ENCODE results near the gene ZCRB1. TPM values are rescaled to one million over a fixed set of nuclear protein-coding genes. Genes with fewer than 3 reads are reported as not detected.

Gene ZCRB1
- total RNA-seq, 1 experiment from 2014 or later, result 42.6 TPM

DNA sequence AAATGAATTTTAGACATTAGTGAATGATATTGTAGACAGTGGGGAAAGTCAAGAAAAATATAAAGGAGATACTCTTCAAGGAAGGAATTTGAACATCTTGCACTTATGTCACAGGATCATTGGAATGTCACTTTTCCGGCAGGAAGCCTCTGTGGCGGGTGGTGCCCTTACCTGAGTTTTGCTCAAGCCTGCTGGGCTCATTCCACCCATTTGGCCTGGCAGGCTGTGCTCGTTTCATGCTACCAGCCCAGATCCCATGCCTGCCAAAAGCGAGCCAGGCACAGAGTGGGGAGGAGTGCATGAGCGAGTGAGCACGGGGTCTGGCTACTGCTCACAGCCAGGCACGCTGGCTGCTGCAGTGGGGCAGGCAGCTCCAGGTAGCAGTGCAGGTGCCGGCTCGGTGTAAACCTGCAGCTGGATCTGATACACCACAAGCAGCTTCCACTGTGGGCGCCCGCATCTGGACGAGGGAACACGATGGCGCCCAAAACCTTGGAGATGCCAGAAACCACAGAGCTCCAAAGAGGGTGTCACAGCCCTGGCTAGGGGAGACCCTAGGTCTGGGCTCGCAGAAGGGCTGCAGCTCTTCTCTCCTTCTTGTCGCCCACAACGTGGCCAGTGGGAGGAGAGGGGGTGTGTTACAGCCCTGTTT lies 59.2 kb downstream of the ZCRB1 start:
- Histone ChIP-seq H3K4me3 (no peak overlapping the region), H3K9me3 (no peaks in the 10 kb centered on the region), H3K36me3 (no peaks in the 10 kb centered on the region), H3K27me3 (no peaks in the 10 kb centered on the region)
- no peak for DNase-seq

DNA sequence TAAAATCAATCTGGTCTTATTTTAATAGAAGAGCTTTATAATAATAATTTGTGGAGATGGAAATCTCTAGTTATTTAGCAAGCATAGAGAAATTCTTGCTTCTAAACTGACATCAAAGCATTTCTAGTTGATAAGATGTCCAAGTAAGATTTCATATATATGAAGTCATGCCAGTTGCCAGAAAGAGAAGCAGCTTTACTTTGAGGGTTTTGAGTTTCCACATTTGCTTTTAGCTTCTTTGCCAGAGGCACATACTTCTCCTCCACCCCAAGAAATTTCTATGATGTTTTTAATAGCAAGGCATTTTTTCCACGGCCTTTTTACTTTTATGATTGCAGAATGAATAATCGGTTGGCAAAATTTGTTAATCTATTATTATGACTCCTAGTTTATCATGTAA lies 63.6 kb downstream of the ZCRB1 start:
- DNase-seq, result no peak
- Histone ChIP-seq H3K4me3 (no peak overlapping the region), H3K27me3 (no peaks in the 10 kb centered on the region), H3K9me3 (no peaks in the 10 kb centered on the region), H3K36me3 (no peaks in the 10 kb centered on the region)

Other genes starting within 250 kb of the ZCRB1 start
- 7.8 and 14.4 TPM in 2 replicates for gene GXYLT1, start 181.2 kb downstream of the ZCRB1 start, total RNA-seq (2014; rRNA removed; shearing (Covaris generic); ENCODE audit: low replicate concordance)
- gene YAF2, start 87.8 kb downstream of the ZCRB1 start, total RNA-seq (2014; rRNA removed; shearing (Covaris generic); ENCODE audit: low replicate concordance), result 18.5 and 27.8 TPM in 2 replicates
- gene PPHLN1, start 73 bp upstream of the ZCRB1 start, total RNA-seq (2014; rRNA removed; shearing (Covaris generic); ENCODE audit: low replicate concordance), result 19.8 and 20.7 TPM in 2 replicates

All from MG63 (cell line).